Measurements from ENCODE around the gene MRLN. TPM values are rescaled to one million over a fixed set of nuclear protein-coding genes. Genes with fewer than 3 reads are reported as not detected.

Gene MRLN
- total RNA-seq, 4 donors from 2014 or later = not detected

GRCh38 chr10:59688921-59689351 is 64.3 kb downstream of the MRLN start:
- no peaks in the 10 kb centered on the region for H3K4me1 ChIP-seq
- H3K27ac ChIP-seq = no peak overlapping the region
- no peak for DNase-seq
- H3K27me3 ChIP-seq = no peaks in the 10 kb centered on the region
- TF ChIP-seq POLR2A (IDR thresholded peaks at IDR 0.05) (no peak), CTCF (IDR thresholded peaks at IDR 0.05) (no peak)
- 83% methylated on average over 5 of the region's 5 CpGs for WGBS, 2 donors
- no peaks in the 10 kb centered on the region for H3K9me3 ChIP-seq
- no peaks in the 10 kb centered on the region for H3K36me3 ChIP-seq
- intact Hi-C loops (cut with DNase I) = no loop called here
- no peak overlapping the region for H3K4me3 ChIP-seq (replicated peaks in 1 of 3)

GRCh38 chr10:59687657-59688056 is 65.6 kb downstream of the MRLN start:
- WGBS, 2 donors = 91 to 97% methylated on average over 1 of the region's 1 CpG
- H3K9me3 ChIP-seq = no peaks in the 10 kb centered on the region
- H3K27ac ChIP-seq = no peak overlapping the region
- no peaks in the 10 kb centered on the region for H3K27me3 ChIP-seq
- no peaks in the 10 kb centered on the region for H3K4me1 ChIP-seq
- no peak for TF ChIP-seq CTCF (IDR thresholded peaks at IDR 0.05)
- no peak for TF ChIP-seq POLR2A (IDR thresholded peaks at IDR 0.05)
- H3K4me3 ChIP-seq (replicated peaks in 1 of 3) = no peak overlapping the region
- intact Hi-C loops (cut with DNase I) = no loop called here
- H3K36me3 ChIP-seq = no peaks in the 10 kb centered on the region
- DNase-seq = no peak

Other genes with a start within 250 kb of the MRLN start
- 10 to 100 TPM; 35.6 to 63.8 (median 41.6) TPM for gene SLC16A9, start 43.6 kb downstream of the MRLN start, total RNA-seq
- 10 to 100 TPM; 59.3 to 79.3 (median 64.8) TPM for gene CCDC6, start 153.1 kb upstream of the MRLN start, total RNA-seq